Liver (tissue), 9 donors: ENCODE measurements around the gene RIN1. TPM values are rescaled to one million over a fixed set of nuclear protein-coding genes. Genes with fewer than 3 reads are reported as not detected.

Experiments used
- DNase-seq: peaks from one replicate; pipeline ENCODE4 v3.0.0-alpha.2; 2017; ENCODE audit warnings: low spot score
- H3K27ac ChIP-seq, 2 donors: one replicate each; pipeline ENCODE4 v1.7.0; 2013; ENCODE audit warnings: inconsistent platforms in 2 of 2, low read length in 2 of 2, control low read depth in 1 of 2, low read depth in 1 of 2, mild to moderate bottlenecking in 1 of 2
- H3K27me3 ChIP-seq, 4 donors: one replicate each; pipeline versions ENCODE4 v1.6.1 to v1.7.0; 2013; ENCODE audit warnings: low read length in 3 of 4, inconsistent platforms in 1 of 4, mild to moderate bottlenecking in 1 of 4, moderate library complexity in 1 of 4; ENCODE audit not compliant: control insufficient read depth in 4 of 4, insufficient read depth in 4 of 4
- H3K36me3 ChIP-seq, 4 donors: one replicate each; pipeline versions ENCODE4 v1.6.1 to v1.7.0; 2013; ENCODE audit warnings: low read length in 3 of 4, mild to moderate bottlenecking in 3 of 4, low read depth in 1 of 4, moderate library complexity in 1 of 4; ENCODE audit not compliant: control insufficient read depth in 4 of 4, insufficient read depth in 3 of 4
- H3K4me1 ChIP-seq, 4 donors: one replicate each; pipeline versions ENCODE4 v1.6.1 to v1.7.0; 2013; ENCODE audit warnings: low read length in 3 of 4, mild to moderate bottlenecking in 3 of 4, moderate library complexity in 1 of 4; ENCODE audit not compliant: control insufficient read depth in 4 of 4, insufficient read depth in 4 of 4
- H3K4me3 ChIP-seq, 3 donors: one replicate each; pipeline versions ENCODE4 v1.6.1 to v1.7.0; 2013; ENCODE audit warnings: low read length in 3 of 3, control low read depth in 1 of 3, low read depth in 1 of 3, mild to moderate bottlenecking in 1 of 3
- H3K9ac ChIP-seq, 2 donors: one replicate each; pipeline ENCODE4 v1.7.0; 2013; ENCODE audit warnings: low read length in 2 of 2, mild to moderate bottlenecking in 2 of 2, moderate library complexity in 2 of 2, control low read depth in 1 of 2, low read depth in 1 of 2
- H3K9me3 ChIP-seq, 4 donors: one replicate each; pipeline versions ENCODE4 v1.6.1 to v1.7.0; 2013; ENCODE audit warnings: low read length in 3 of 4; ENCODE audit not compliant: control insufficient read depth in 4 of 4
- EGR1 ChIP-seq, 2 donors: IDR thresholded peaks; 2 replicates each; pipeline ENCODE4 v1.6.1; 2016 to 2018; ENCODE audit warnings: antibody characterized with exemption in 2 of 2, low read depth in 2 of 2
- FOXA1 ChIP-seq: IDR thresholded peaks from 2 replicates; pipeline ENCODE4 v1.6.1; 2016; ENCODE audit warnings: antibody characterized with exemption
- GABPA ChIP-seq, 2 donors: IDR thresholded peaks in 1 of 2; conservative IDR thresholded peaks in 1 of 2; 2 replicates each; pipeline ENCODE4 v1.6.1; 2016; ENCODE audit warnings: antibody characterized with exemption in 2 of 2, mild to moderate bottlenecking in 1 of 2, moderate library complexity in 1 of 2
- HNF4A ChIP-seq, 2 donors: conservative IDR thresholded peaks; 2 replicates each; pipeline ENCODE4 v1.6.1; 2016; ENCODE audit warnings: antibody characterized with exemption in 2 of 2, mild to moderate bottlenecking in 2 of 2
- HNF4G ChIP-seq: IDR thresholded peaks from 2 replicates; pipeline ENCODE4 v1.6.1; 2016; ENCODE audit warnings: antibody characterized with exemption
- JUND ChIP-seq, 2 donors: IDR thresholded peaks; 2 replicates each; pipeline ENCODE4 v1.6.1; 2016; ENCODE audit warnings: antibody characterized with exemption in 2 of 2
- NR2F2 ChIP-seq: IDR thresholded peaks from 2 replicates; pipeline ENCODE4 v1.6.1; 2016; ENCODE audit warnings: antibody characterized with exemption
- RXRA ChIP-seq, 2 donors: IDR thresholded peaks; 2 replicates each; pipeline ENCODE4 v1.6.1; 2017 to 2018; ENCODE audit warnings: antibody characterized with exemption in 2 of 2, mild to moderate bottlenecking in 1 of 2
- SP1 ChIP-seq: IDR thresholded peaks from 2 replicates; pipeline ENCODE4 v1.6.1; 2018; ENCODE audit warnings: antibody characterized with exemption, mild to moderate bottlenecking
- YY1 ChIP-seq: IDR thresholded peaks from 2 replicates; pipeline ENCODE4 v1.6.1; 2016; ENCODE audit warnings: antibody characterized with exemption, mild to moderate bottlenecking
- WGBS: extraction: QIAGEN DNeasy Blood & Tissue Kit; methylation state at CpG from one replicate; pipeline ENCODE4 v1.1.7; 2013; 5-methylcytosine and 5-hydroxymethylcytosine counted together
- polyA plus RNA-seq, 2 donors: library from polyadenylated mRNA; stranded (reverse) in 1 of 2; unstranded in 1 of 2; fragments of 200-250 nt in 1 of 2; fragments of >200 nt in 1 of 2; fragmentation: Nextera tagmentation in 1 of 2; extraction: Ambion mirVana in 1 of 2; gene quantifications; one replicate each; pipeline versions ENCODE4 v1.2.1 to v1.2.3, GENCODE V29; 2013 to 2015
- total RNA-seq, 2 donors: library from RNA; depleted of rRNA; stranded (reverse); fragments of >200 nt; gene quantifications; one replicate each; pipeline ENCODE4 v1.2.3, GENCODE V29; 2014
- TF ChIP-seq, protein P1 (sequence below): fragments of 150-350 bp; IDR thresholded peaks from 2 replicates; pipeline ENCODE4 v1.5.1; 2017; ENCODE audit warnings: improper control_type of control experiment, low read depth, low read length; ENCODE audit not compliant: missing input control
- TF ChIP-seq, protein P2 (sequence below): IDR thresholded peaks from 2 replicates; pipeline ENCODE4 v1.6.1; 2016; ENCODE audit warnings: antibody characterized with exemption
- TF ChIP-seq, protein P3 (sequence below): IDR thresholded peaks from 2 replicates; pipeline ENCODE4 v1.6.1; 2016; ENCODE audit warnings: antibody characterized with exemption
- donor health status: healthy.
- donor health status: healthy.
- donor health status: healthy.
- donor health status: healthy.
- donor health status: healthy.

Gene RIN1
- total and polyA plus RNA-seq, 4 donors, result 0.11 to 1.1 (median 0.53) TPM

GRCh38 chr11:66288671-66289547, 47.3 kb downstream of the RIN1 start, which contains the start of gene YIF1A:
YIF1A (minus strand) TSS chr11:66289143; CDS start chr11:66288985, 158 bp downstream.
- Histone ChIP-seq H3K9ac (peak within 1 kb of the TSS; percentile 78 to 82), H3K4me1 (peaks cover 19 to 49% (median 39%) of the 10 kb centered on the region in 4 donors), H3K27ac (peak within 1 kb of the TSS; percentile 96), H3K4me3 (peak within 1 kb of the TSS; percentile 79 to 88 (median 81)), H3K36me3 (peaks cover 0 to 5% (median 4%) of the 10 kb centered on the region in 4 donors), H3K9me3 (no peaks in the 10 kb centered on the region), H3K27me3 (peaks cover 0 to 5% (median 0%) of the 10 kb centered on the region in 4 donors)
- TF ChIP-seq FOXA1, result no peak
- TF ChIP-seq, protein P1, sequence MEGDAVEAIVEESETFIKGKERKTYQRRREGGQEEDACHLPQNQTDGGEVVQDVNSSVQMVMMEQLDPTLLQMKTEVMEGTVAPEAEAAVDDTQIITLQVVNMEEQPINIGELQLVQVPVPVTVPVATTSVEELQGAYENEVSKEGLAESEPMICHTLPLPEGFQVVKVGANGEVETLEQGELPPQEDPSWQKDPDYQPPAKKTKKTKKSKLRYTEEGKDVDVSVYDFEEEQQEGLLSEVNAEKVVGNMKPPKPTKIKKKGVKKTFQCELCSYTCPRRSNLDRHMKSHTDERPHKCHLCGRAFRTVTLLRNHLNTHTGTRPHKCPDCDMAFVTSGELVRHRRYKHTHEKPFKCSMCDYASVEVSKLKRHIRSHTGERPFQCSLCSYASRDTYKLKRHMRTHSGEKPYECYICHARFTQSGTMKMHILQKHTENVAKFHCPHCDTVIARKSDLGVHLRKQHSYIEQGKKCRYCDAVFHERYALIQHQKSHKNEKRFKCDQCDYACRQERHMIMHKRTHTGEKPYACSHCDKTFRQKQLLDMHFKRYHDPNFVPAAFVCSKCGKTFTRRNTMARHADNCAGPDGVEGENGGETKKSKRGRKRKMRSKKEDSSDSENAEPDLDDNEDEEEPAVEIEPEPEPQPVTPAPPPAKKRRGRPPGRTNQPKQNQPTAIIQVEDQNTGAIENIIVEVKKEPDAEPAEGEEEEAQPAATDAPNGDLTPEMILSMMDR, result no peak
- peak in 1 of 2 donors; percentile 25 for TF ChIP-seq EGR1 (IDR thresholded peaks at IDR 0.05; ENCODE audit: low read depth in 2 of 2)
- peak in 1 of 2 donors; percentile 43 for TF ChIP-seq JUND (IDR thresholded peaks at IDR 0.05)
- peak in 1 of 2 donors; percentile 90 for TF ChIP-seq GABPA (IDR thresholded peaks at IDR 0.05 in 1 of 2, conservative IDR thresholded peaks at IDR 0.05 in 1 of 2)
- TF ChIP-seq, protein P2, sequence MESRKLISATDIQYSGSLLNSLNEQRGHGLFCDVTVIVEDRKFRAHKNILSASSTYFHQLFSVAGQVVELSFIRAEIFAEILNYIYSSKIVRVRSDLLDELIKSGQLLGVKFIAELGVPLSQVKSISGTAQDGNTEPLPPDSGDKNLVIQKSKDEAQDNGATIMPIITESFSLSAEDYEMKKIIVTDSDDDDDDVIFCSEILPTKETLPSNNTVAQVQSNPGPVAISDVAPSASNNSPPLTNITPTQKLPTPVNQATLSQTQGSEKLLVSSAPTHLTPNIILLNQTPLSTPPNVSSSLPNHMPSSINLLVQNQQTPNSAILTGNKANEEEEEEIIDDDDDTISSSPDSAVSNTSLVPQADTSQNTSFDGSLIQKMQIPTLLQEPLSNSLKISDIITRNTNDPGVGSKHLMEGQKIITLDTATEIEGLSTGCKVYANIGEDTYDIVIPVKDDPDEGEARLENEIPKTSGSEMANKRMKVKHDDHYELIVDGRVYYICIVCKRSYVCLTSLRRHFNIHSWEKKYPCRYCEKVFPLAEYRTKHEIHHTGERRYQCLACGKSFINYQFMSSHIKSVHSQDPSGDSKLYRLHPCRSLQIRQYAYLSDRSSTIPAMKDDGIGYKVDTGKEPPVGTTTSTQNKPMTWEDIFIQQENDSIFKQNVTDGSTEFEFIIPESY, result no peak
- TF ChIP-seq HNF4A (conservative IDR thresholded peaks at IDR 0.05), result peak; percentile 66 to 73
- peak; percentile 93 for TF ChIP-seq SP1
- peak; percentile 93 for TF ChIP-seq YY1
- peak in 1 of 2 donors; percentile 32 for TF ChIP-seq RXRA (IDR thresholded peaks at IDR 0.05)
- under 1% methylated on average over 87 of the region's 87 CpGs for WGBS
- DNase-seq, result peak; percentile 96

GRCh38 chr11:66287889-66288670, 48.2 kb downstream of the RIN1 start:
- H3K9me3 ChIP-seq, result no peaks in the 10 kb centered on the region
- peak overlapping the region; percentile 96 for H3K27ac ChIP-seq
- peaks cover 19 to 49% (median 39%) of the 10 kb centered on the region in 4 donors for H3K4me1 ChIP-seq
- TF ChIP-seq, protein P3, sequence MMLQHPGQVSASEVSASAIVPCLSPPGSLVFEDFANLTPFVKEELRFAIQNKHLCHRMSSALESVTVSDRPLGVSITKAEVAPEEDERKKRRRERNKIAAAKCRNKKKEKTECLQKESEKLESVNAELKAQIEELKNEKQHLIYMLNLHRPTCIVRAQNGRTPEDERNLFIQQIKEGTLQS, result no peak
- TF ChIP-seq HNF4G (no peak), NR2F2 (no peak), RXRA (IDR thresholded peaks at IDR 0.05) (peak in 1 of 2 donors; percentile 45), YY1 (no peak)
- peak overlapping the region; percentile 61 to 88 (median 79) for H3K4me3 ChIP-seq
- peak overlapping the region; percentile 46 to 82 for H3K9ac ChIP-seq
- WGBS, result 48% methylated on average over 20 of the region's 20 CpGs
- H3K36me3 ChIP-seq, result peaks cover 0 to 5% (median 4%) of the 10 kb centered on the region in 4 donors
- DNase-seq, result no peak
- H3K27me3 ChIP-seq, result peaks cover 0 to 5% (median 0%) of the 10 kb centered on the region in 4 donors
